ENCODE data around the gene TREM2.

The TREM2 gene

GRCh38 chr6:41182069-41183034, 19.4 kb upstream of the TREM2 start:
- DNase-seq, result peak; percentile 55

DNA sequence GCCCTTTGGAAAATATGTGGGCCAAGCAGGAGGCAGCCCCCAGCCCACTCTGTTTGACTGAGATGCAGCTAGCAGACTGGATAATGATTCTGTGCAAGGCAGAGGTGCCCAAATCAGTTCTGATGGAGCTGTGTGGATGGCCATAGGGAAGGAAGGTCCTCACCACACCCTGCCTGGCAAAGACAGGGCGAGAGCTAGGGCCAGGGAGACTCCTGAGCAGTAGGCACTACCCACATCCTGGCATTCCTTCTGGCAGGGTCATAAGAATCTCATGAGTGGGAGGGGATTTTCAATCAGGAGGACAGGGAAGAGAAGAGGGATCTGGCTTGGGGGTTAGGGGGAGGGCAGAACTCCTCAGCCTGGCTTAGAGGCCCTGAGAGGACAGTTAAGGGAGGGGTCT, 18.6 kb upstream of the TREM2 start:
- DNase-seq, result no peak

DNA sequence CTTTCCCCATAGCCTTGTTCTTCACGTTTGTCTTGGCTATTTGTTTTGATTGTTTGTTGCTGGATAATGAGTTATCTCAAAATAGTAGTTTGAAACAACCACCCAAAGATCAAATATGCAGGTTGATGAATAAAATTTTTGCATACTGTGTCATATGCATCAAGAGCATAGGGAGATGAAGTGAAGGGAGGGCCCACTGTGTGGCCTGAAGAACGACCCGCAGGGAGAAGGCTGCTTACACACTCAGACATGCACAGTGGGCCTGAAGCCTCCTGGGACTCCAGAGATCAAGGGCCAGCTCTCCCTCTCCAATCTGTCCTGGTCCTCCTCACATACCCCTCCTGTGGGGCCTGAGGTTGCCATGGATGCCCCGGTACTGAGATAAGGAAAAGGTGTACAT, 16.2 kb upstream of the TREM2 start:
- DNase-seq, result no peak

GRCh38 chr6:41177695-41178094, 14.8 kb upstream of the TREM2 start:
- no peak for DNase-seq

DNA sequence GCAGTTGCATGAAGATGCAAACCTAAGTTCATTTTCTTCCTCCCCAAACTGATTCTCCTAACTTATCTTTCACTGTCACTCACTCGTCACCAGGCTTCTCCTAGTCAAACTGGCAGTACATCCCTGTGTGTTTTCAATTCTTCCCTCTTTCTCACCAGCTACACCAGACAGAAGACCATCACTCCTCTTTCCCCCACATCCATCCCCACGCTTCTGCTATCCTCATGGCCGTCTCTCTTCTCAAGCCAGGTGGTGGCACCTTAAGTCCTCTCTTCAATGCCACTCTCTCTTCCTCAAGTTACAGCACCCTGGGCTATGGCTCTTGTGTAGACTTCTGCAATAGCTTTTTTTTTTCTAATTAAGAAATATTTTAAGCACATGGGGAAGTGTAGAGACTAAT, 14.4 kb upstream of the TREM2 start:
- DNase-seq, result no peak

DNA sequence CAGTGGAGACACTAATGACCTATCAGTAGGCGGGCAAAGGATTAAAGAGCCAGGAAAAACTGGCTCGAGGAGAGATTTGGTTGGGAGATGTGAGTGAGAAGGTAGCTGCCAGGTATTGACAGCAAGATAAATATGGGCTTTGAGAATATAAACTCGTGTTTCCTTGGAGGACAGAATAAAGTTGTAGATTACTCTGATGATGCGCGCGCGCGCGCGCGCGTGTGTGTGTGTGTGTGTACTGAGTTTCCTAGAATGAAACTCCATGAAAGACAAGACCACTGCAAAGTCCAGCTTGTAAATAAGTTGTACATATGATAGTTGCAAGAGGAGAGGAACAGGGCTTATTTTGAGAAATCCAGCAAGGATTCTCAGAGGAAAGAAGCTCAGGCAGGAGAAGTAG, 13.3 kb upstream of the TREM2 start:
- no peak for DNase-seq

DNA sequence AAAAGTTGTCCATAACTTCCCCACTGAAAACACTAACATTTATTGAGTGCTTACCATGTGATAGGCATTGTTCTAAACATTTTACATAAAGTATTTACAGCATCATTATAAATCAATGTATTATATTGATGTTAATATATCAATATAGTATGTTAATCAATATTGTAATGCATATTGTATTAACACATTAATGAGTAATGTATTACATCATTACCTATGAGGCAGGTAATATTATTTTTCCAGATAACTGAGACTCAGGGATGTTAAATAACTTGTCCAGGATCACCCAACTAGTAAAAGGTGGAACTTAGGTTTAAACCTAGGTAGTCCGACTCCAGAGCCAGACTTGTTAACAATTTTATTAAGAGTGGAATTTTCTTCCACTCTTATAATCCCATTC, 12.2 kb upstream of the TREM2 start:
- no peak for DNase-seq

DNA sequence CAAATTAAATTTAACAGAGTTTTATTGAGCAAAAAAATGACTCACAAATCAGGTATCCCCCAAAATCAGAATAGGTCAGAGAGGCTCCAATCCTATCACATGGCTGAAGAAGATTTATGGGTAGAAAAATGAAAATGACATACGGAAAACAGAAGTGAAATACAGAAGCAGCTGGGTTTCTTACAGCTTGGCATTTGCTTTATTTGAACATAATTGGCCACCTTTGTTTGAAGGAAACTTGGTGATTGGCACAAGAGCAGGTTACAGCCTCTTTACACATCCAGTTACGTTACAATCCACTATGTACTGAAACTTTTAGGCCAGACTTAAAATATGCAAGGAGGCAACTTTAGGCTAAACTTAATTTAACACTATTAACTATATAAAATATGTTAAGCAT, 11.7 kb upstream of the TREM2 start:
- DNase-seq, result no peak

GRCh38 chr6:41171908-41172307, 9.0 kb upstream of the TREM2 start:
- DNase-seq, result no peak

GRCh38 chr6:41170547-41171160, 7.7 kb upstream of the TREM2 start:
- no peak for DNase-seq

- peak; percentile 27 for DNase-seq
Observed at GRCh38 chr6:41167173-41167963, 4.5 kb upstream of the TREM2 start.

DNA sequence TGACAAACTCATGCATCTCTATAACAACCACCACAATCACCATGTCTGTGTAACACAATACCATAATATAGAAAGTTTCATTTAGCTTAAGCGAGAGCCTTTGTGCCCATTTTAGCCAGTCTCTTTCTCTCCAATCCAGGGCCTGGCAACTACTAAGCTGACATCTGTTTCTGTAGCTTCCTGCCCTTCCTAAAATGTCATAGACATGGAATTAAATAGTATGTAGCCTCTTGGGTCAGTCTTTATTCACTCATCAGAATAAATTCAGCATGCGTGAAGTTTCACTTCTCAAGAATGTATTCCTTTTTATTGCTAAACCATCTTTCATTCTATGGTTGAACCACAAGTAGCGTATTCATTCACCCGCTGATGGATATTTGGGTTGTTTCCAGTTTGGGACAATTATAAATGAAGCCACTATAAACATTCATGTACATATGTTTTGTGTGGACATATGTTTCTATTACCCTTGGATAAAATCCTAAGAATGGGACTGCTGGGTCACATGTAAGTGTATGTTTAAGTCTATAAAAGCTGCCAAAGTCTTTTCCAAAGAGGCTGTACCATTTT, 1.7 kb upstream of the TREM2 start:
- no peak for DNase-seq

- no peak for DNase-seq
Observed at GRCh38 chr6:41163419-41163717, 452 bp upstream of the TREM2 start.

DNA sequence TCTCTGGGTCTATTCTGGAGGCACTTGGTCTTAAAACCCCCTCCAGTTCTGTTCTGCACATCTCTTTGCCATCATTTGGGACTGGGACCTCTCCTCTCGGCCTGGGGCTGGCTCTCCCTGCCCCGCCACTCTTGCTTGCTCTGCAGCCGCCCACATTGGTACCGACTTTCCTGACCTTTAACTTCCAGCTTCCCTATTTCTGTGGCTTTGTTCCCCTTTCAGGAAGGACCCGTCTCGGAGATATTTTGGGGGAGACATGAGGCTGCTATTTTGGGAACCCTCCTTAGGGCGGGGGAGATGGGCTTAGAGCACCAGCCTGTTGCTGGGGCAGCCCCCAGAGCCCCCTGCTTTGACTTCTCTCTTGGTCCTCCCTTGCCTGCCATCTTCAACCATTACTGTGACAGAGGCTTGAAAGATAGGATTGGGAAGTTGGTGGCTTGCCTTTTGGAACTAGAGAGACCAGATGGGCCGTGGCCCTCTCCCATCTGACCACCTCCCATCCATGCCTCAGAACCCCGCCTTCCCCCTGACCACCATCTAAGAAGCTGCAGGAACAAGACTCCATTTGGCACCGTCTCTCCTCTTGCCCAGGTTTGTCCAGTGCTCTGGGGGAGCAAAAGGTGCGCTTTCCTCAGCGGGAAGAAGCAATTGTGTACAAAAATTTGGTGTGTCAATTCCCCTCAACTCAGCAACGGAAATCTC, 914 bp downstream of the TREM2 start:
- no peak for DNase-seq

DNA sequence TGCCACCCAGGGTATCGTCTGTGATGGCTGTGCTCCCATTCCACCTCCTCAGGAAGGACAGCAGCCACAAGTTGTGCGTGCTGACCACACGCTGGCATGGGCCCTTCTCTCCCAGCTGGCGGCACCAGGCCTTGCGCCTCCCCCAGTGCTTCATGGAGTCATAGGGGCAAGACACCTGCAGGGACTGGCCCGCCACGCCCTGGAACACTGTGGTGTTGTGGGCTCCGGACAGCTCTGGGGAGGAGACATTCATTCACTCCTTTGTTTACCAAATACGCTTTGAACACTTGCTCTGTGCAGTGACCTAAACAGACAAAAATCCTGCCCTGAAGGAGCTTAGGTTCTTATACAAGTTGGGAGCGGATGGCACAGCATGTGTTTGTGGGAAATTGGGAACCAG, 1.5 kb downstream of the TREM2 start:
- no peak for DNase-seq

- DNase-seq, result no peak
Observed at GRCh38 chr6:41160933-41161332, 2.0 kb downstream of the TREM2 start.

- no peak for DNase-seq
Observed at GRCh38 chr6:41159415-41160082, 3.4 kb downstream of the TREM2 start.

GRCh38 chr6:41157323-41157722, 5.6 kb downstream of the TREM2 start:
- no peak for DNase-seq

- no peak for DNase-seq
Observed at GRCh38 chr6:41156771-41157170, 6.1 kb downstream of the TREM2 start.

GRCh38 chr6:41156001-41156400, 6.9 kb downstream of the TREM2 start:
- no peak for DNase-seq

DNA sequence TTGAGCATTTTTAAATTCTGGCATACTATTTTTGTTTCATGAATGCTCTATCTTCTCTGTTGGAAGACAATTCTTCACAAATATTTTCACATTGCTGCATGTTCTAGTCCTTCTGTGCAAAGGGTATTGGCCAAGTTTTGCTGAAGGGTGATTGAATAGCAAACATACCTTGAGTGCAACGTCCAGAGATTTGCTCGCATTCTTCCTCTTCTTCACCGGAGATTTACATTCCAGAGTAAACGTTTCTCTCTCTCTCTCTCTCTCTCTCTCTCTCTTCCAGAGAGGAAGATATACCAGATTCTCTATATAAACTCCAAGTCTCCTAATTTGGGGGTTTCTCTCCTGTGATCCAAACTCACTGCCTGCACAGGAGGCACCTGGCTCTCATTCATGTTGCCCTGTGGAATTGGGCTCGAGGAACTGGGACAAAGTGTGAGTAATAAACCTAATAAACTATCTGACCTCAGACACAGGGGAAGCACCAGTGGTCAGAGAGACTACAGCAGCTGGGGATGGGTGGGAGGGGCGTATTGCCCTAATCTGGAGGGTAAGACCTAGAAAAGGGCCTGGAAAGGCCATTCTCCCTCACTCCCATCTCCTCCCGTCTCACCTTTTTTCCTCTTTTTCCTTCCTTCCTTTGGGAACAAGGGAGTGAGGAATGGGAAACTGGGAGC, 7.6 kb downstream of the TREM2 start:
- DNase-seq, result no peak

All from fibroblast of skin of scalp (primary cell).